Endothelial cell of umbilical vein (primary cell): ENCODE measurements around the gene AMN. TPM values are rescaled to one million over a fixed set of nuclear protein-coding genes. Genes with fewer than 3 reads are reported as not detected.

ENCODE experiments used
- BruUV-seq: library from RNA; stranded (reverse); fragments of 400-500 nt; replicated peaks from 2 replicates; lab custom pipeline; 2021; lab: Mats Ljungman, UMichigan
- CTCF ChIA-PET: fragments of 300-600, 350-600 bp; sonication (Branson Sonifier 250); formaldehyde crosslinking; loops from one replicate; lab custom pipeline; 2021; ENCODE audit warnings: antibody characterized with exemption, inconsistent platforms; lab: Charles Lee
- POLR2A ChIA-PET: fragments of 300-600, 350-600 bp; sonication (Branson Sonifier 250); formaldehyde crosslinking; loops from one replicate; lab custom pipeline; 2021; ENCODE audit warnings: antibody characterized with exemption, inconsistent platforms; lab: Charles Lee
- DNase-seq: peaks from one replicate; pipeline ENCODE4 v3.0.0-alpha.2; 2011; ENCODE audit warnings: low read depth, low spot score
- FAIRE-seq: peaks from 2 replicates; lab custom pipeline; 2011; peaks lifted over from hg19 to GRCh38; lab: Jason Lieb, UNC
- H2AFZ ChIP-seq: 2 replicates; pipeline ENCODE4 v1.6.0; 2012; ENCODE audit warnings: low read depth, low read length, control low read depth, inconsistent platforms
- H3K27ac ChIP-seq: 2 replicates; pipeline ENCODE4 v1.5.1; 2011; ENCODE audit warnings: low read depth, mild to moderate bottlenecking, control low read depth, low read length, moderate library complexity; ENCODE audit not compliant: insufficient read depth
- H3K27me3 ChIP-seq, 2 experiments: 2 replicates each; pipeline versions ENCODE4 v1.6.0 to v1.6.1; 2011; ENCODE audit warnings: low read length in 2 of 2, mixed read lengths in 1 of 2; ENCODE audit not compliant: control insufficient read depth in 2 of 2, insufficient read depth in 2 of 2
- H3K36me3 ChIP-seq, 2 experiments: 2 replicates in 1 of 2; 3 replicates in 1 of 2; pipeline ENCODE4 v1.5.1; 2011; ENCODE audit warnings: low read length in 2 of 2, mild to moderate bottlenecking in 1 of 2, moderate library complexity in 1 of 2; ENCODE audit not compliant: control insufficient read depth in 2 of 2, insufficient read depth in 2 of 2; ENCODE audit errors: extremely low read depth in 1 of 2
- H3K4me1 ChIP-seq: 3 replicates; pipeline ENCODE4 v1.5.1; 2011; ENCODE audit warnings: mild to moderate bottlenecking, low read length; ENCODE audit not compliant: control insufficient read depth, insufficient read depth; ENCODE audit errors: extremely low read depth
- H3K4me2 ChIP-seq: 2 replicates; pipeline ENCODE4 v1.6.1; 2011; ENCODE audit warnings: low read length, control low read depth, mixed read lengths; ENCODE audit not compliant: insufficient read depth
- H3K4me3 ChIP-seq, 3 experiments: fragments of 200-600 bp in 1 of 3; sonication (generic), shearing (Covaris generic) in 1 of 3; replicated peaks in 1 of 3; 2 replicates each; pipeline ENCODE4 v1.5.1; 2011 to 2016; ENCODE audit warnings: control low read depth in 3 of 3, low read length in 3 of 3, mild to moderate bottlenecking in 2 of 3, inconsistent platforms in 1 of 3, low read depth in 1 of 3, moderate library complexity in 1 of 3; ENCODE audit not compliant: insufficient read depth in 1 of 3
- H3K79me2 ChIP-seq: 2 replicates; pipeline ENCODE4 v1.6.0; 2012; ENCODE audit warnings: low read length, inconsistent platforms; ENCODE audit not compliant: control insufficient read depth, insufficient read depth
- H3K9ac ChIP-seq: replicated peaks from 2 replicates; pipeline ENCODE3; 2011; ENCODE audit warnings: low read length, control low read depth; ENCODE audit not compliant: insufficient read depth; ENCODE audit errors: extremely low read depth
- H3K9me1 ChIP-seq: replicated peaks from 3 replicates; pipeline ENCODE4 v1.6.0; 2011; ENCODE audit warnings: mild to moderate bottlenecking, low read length; ENCODE audit not compliant: control insufficient read depth, insufficient read depth; ENCODE audit errors: extremely low read depth
- H3K9me3 ChIP-seq: replicated peaks from 2 replicates; pipeline ENCODE4 v1.5.1; 2012; ENCODE audit warnings: low read length, inconsistent platforms; ENCODE audit not compliant: control insufficient read depth, insufficient read depth
- H4K20me1 ChIP-seq: replicated peaks from 2 replicates; pipeline ENCODE3; 2011; ENCODE audit warnings: mild to moderate bottlenecking, low read length; ENCODE audit not compliant: control insufficient read depth, insufficient read depth; ENCODE audit errors: extremely low read depth
- EZH2 ChIP-seq: IDR thresholded peaks from 2 replicates; pipeline ENCODE4 v1.6.1; 2012; ENCODE audit warnings: borderline replicate concordance, low read depth, mild to moderate bottlenecking, moderate library complexity, low read length, inconsistent platforms; ENCODE audit not compliant: severe bottlenecking
- FOS ChIP-seq: IDR thresholded peaks from 2 replicates; pipeline ENCODE4 v1.6.1; 2011; ENCODE audit warnings: mild to moderate bottlenecking, low read length, moderate library complexity, borderline replicate concordance; ENCODE audit not compliant: insufficient read depth
- GATA2 ChIP-seq: IDR thresholded peaks from 2 replicates; pipeline ENCODE4 v1.7.0; 2011; ENCODE audit warnings: low read depth, mild to moderate bottlenecking, moderate library complexity, mixed read lengths, low read length; ENCODE audit not compliant: insufficient read length, insufficient read depth
- JUN ChIP-seq: IDR thresholded peaks from 2 replicates; pipeline ENCODE4 v1.6.1; 2011; ENCODE audit warnings: borderline replicate concordance, low read depth; ENCODE audit not compliant: insufficient read length, insufficient read depth
- MYC ChIP-seq: IDR thresholded peaks from one replicate; pipeline ENCODE4 v1.6.1; 2011; ENCODE audit warnings: mild to moderate bottlenecking, low read depth, low read length
- POLR2A ChIP-seq: IDR thresholded peaks from 2 replicates; pipeline ENCODE4 v1.6.1; 2012; ENCODE audit warnings: low read depth, mild to moderate bottlenecking, control low read depth, low read length
- POLR2AphosphoS5 ChIP-seq: IDR thresholded peaks from 2 replicates; pipeline ENCODE4 v1.6.1; 2012; ENCODE audit warnings: low read depth, mild to moderate bottlenecking, control low read depth, low read length, moderate library complexity; ENCODE audit not compliant: insufficient read depth
- dilution Hi-C: fragments of 300-500 bp; cut with MboI; formaldehyde crosslinking; loops from one replicate; pipeline ENCODE4 v1.15.0; 2019; ENCODE audit warnings: low sequenced_read_pairs; ENCODE audit not compliant: extremely low pct_ligation_motif_present
- intact Hi-C: fragments of 100-400 bp; cut with micrococcal nuclease; formaldehyde crosslinking; loops from one replicate; pipeline ENCODE4 v1.10.0; 2022
- polyA plus RNA-seq, 4 experiments: library from polyadenylated mRNA; depleted of rRNA in 3 of 4; stranded (reverse) in 3 of 4; unstranded in 1 of 4; fragments of >200 nt; gene quantifications; 2 replicates each; pipeline versions ENCODE4 v1.2.1 to v1.2.3, GENCODE V29; 2011 to 2012; ENCODE audit warnings: missing spikeins in 1 of 4
- total RNA-seq: library from RNA; stranded (reverse); gene quantifications from 2 replicates; pipeline ENCODE4 v1.2.3, GENCODE V29; 2021
- TF ChIP-seq, protein P1 (sequence below): IDR thresholded peaks from 2 replicates; pipeline ENCODE4 v1.6.1; 2011; ENCODE audit not compliant: insufficient read depth, insufficient read length
- TF ChIP-seq, protein P2 (sequence below), 2 donors: IDR thresholded peaks; 1 replicate in 1 of 2; 2 replicates in 1 of 2; pipeline ENCODE4 v1.5.1; 2011; ENCODE audit warnings: low read length in 2 of 2, mild to moderate bottlenecking in 2 of 2, moderate library complexity in 2 of 2, control low read depth in 1 of 2, inconsistent platforms in 1 of 2, low read depth in 1 of 2; ENCODE audit not compliant: insufficient read depth in 1 of 2; ENCODE audit errors: extremely low read depth in 1 of 2

AMN gene
- total and polyA plus RNA-seq, 2 donors (not counting 3 experiments of a cell fraction or from before 2014, with no cell fraction given) = 0.03 TPM; not detected in 1

DNA sequence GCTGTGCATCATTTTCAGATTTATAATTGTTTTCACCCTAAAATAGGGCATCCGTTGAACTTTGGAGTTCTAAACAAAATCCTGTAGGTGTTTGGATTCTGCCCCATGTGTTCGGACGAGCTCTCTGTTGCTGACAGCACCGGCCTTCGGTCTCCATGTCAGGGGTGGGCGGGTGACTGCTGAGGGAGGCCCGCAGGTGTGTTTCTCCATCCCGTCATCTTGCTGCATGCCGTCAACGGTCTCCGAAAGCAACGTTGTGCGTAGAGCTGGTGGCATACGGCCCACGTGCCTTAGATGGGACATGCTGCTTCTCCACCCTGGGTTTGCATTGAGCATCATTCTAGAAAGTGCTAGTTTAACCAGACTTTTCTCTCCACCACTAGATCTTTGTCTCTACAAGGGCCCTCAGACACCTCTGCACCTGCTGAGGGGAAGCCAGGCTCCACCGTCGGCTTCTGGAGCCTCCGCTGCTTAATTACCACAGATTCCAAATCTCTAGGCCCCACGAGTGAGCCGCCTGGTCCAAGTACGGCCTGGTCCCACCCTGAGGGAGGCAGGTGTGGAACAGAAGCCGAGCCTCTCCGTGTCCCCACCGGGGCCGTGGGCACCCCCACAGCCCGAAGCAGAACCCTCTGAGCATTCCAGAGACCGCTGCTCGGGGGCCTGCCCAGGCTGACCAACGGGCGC is 15.7 kb upstream of the AMN start:
- dilution Hi-C loops (no loop called here), intact Hi-C loops (no loop called here)
- no TSS peak for BruUV-seq
- CTCF ChIA-PET = no interaction called here
- Histone ChIP-seq H3K27me3 (no peaks in the 10 kb centered on the region), H3K79me2 (no peaks in the 10 kb centered on the region), H3K27ac (no peak overlapping the region), H3K9me3 (no peaks in the 10 kb centered on the region), H3K4me2 (no peak overlapping the region), H3K4me1 (no peaks in the 10 kb centered on the region), H3K9me1 (no peaks in the 10 kb centered on the region), H4K20me1 (no peaks in the 10 kb centered on the region), H3K36me3 (peaks cover 0 to 15% of the 10 kb centered on the region in 2 experiments), H3K9ac (no peak overlapping the region), H3K4me3 (no peak overlapping the region), H2AFZ (no peak overlapping the region)
- POLR2A ChIA-PET = no interaction called here
- TF ChIP-seq MYC (no peak), FOS (no peak), GATA2 (no peak), POLR2A (no peak), EZH2 (no peak), JUN (no peak), POLR2AphosphoS5 (no peak)
- TF ChIP-seq, protein P1, sequence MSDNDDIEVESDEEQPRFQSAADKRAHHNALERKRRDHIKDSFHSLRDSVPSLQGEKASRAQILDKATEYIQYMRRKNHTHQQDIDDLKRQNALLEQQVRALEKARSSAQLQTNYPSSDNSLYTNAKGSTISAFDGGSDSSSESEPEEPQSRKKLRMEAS = no peak
- TF ChIP-seq, protein P2, sequence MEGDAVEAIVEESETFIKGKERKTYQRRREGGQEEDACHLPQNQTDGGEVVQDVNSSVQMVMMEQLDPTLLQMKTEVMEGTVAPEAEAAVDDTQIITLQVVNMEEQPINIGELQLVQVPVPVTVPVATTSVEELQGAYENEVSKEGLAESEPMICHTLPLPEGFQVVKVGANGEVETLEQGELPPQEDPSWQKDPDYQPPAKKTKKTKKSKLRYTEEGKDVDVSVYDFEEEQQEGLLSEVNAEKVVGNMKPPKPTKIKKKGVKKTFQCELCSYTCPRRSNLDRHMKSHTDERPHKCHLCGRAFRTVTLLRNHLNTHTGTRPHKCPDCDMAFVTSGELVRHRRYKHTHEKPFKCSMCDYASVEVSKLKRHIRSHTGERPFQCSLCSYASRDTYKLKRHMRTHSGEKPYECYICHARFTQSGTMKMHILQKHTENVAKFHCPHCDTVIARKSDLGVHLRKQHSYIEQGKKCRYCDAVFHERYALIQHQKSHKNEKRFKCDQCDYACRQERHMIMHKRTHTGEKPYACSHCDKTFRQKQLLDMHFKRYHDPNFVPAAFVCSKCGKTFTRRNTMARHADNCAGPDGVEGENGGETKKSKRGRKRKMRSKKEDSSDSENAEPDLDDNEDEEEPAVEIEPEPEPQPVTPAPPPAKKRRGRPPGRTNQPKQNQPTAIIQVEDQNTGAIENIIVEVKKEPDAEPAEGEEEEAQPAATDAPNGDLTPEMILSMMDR (IDR thresholded peaks at IDR 0.05; ENCODE audit: extremely low read depth in 1 of 2, insufficient read depth in 1 of 2, low read depth in 1 of 2, low read length in 2 of 2) = no peak
- DNase-seq (no peak), FAIRE-seq (no peak)
